Measurements from ENCODE around the gene RNF213.
"Not testable (repeated sequence)": the region's sequence is repeated elsewhere in the genome, so short reads cannot be mapped to it uniquely, and the experiment has no call there.

The RNF213 gene

DNA sequence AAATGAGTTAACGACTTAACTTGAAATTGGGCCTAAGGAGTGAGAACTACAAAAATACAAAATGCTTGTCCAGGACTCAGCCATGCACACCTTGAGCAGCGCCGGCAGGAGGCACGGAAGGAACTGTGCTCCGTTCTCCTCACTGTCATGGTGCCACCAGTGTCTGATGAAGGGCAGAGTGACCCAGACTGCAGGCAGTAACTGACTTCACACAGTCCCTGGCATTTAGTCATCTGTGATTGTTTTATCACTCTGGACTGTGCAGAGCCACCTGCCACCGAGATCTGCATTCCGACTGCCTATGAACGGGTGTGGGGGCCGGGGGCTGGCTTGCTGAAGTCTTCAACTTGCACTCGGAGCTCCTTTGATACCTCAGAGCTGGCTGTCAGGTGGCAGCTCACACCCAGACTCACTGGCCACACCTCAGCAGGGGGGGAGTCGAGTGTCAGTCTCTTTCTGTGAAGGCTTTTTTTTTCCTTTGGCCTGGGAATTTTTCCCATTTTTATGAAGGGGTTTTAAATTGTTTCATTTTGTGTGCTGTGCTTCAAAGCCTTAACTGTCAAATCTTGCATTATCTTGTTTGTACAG, 134.1 kb downstream of the RNF213 start:
- DNase-seq (ENCODE audit: low spot score), result no peak

DNA sequence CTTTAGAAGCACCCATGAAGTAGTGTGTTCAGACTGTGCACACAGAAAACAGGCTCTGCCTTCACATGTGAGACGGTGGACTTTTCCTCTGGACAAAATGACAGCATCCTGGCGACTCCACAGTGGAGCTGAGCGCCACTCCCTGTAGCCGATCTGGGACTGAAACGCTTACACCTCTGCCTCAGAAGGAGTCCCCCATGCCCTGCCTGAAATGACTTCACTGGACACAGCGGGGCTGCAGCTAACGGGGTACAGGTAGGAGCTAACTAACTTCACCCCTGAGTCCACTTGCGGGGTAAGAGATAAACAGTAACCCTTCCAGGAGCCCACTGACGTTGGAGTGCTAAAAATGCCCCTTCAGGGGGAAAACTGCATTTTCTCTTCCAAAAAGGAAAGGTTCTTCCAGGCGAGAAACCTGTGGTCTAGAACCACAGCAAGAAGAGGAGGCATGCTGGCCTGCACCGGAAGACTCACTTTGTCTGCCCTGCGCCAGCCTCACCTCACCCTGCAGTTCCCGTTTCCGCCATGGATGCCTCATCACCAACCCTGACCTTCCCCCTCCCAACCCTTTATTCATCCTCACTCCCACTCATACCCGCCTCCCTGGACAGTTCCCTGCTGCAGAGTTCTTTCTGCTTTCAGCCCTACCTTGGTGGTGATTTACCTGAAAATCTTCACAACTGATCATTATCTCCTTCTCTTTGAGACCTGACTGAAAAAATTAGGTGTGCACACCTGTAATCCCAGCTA, 134.9 kb downstream of the RNF213 start:
- no peak for DNase-seq (ENCODE audit: low spot score)

- no peak for DNase-seq (ENCODE audit: low spot score)
Observed at GRCh38 chr17:80396157-80397033, 135.7 kb downstream of the RNF213 start.

DNA sequence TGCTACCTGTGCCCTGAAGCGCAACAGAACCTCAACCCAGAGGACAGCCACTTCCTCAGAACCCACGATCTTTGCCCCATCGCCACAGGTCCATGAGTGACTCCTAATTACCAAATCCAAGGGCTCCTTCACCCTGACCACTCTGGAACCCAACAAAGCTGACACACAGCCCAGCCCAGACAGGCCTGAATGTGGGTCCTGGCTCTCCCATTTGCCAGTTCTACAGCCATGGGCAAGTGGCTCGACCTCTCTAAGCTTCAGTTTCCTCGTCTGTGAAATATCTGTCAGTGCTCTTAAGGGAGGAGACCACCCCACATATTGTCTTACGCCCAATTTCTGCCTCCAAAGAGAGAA, 136.4 kb downstream of the RNF213 start:
- no peak for DNase-seq (ENCODE audit: low spot score)

DNA sequence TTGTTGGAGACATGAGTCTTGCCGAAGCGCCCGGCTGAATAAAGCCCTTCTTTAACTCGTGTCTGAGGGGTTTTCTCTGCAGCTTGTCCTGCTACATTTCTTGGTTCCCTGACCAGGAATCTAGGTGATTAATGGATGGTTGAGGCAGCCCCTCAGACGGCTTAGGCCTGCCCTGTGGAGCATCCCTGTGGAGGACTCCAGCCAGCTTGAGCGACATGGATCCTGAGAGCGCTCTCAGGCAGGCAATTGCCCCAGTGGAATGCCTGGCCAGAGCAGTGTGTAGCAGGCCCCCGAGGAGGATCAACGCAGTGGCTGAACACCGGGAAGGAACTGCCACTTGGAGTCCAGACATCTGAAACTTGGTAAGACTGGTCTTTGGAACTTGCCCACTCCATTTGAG, 137.0 kb downstream of the RNF213 start:
- DNase-seq (ENCODE audit: low spot score), result no peak

GRCh38 chr17:80401086-80401485, 140.4 kb downstream of the RNF213 start:
- not testable (repeated sequence) for DNase-seq (ENCODE audit: low spot score)

GRCh38 chr17:80402102-80402501, 141.4 kb downstream of the RNF213 start:
- not testable (repeated sequence) for DNase-seq (ENCODE audit: low spot score)

DNA sequence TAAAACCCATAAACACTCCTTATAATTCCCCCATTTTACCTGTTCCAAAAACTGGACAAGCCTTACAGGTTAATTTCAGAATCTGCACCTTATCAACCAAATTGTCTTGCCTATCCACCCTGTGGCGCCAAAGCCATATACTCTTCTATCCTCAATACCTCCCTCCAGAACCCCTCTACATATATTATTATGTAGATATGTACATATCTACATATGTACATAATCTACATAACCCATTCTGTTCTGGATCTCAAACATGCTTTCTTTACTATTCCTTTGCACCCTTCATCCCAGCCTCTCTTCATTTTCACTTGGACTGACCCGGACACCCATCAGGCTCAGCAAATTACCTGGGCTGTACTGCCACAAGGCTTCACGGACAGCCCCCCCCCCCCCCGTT, 142.3 kb downstream of the RNF213 start:
- no peak for DNase-seq (ENCODE audit: low spot score)

- no peak for DNase-seq (ENCODE audit: low spot score)
Observed at GRCh38 chr17:80406146-80406545, 145.5 kb downstream of the RNF213 start.

DNA sequence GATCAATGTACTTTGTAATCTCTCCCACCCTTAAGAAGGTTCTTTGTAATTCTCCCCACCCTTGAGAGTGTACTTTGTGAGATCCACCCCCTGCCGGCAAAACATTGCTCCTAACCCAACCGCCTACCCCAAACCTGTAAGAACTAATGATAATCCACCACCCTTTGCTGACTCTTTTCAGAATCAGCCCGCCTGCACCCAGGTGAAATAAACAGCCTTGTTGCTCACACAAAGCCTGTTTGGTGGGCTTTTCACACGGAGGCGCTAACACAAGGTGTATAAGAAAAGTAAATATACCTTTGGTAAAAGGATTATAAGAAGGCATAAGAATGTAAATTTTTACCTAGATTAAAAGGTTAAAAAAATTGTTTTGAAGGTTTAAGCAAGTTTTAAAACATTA, 147.3 kb downstream of the RNF213 start:
- not testable (repeated sequence) for DNase-seq (ENCODE audit: low spot score)

DNA sequence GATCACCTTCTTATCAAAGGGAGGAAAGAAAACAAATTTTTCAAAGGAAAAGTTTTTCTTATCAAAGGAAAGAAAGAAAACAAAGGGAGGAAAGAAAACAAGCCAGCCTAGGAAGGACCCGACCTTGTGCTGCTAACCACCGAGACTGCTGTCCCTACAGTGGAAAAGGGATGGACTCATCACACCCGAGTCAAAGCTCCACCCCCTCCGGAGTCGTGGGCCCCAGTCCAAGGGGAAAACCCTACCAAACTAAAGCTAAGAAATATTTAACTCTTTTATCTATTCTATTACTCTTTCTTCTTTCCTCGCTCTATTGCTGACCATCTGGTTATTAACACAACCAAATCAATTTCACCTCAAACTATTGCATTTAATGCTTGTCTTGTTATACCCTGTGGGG, 148.2 kb downstream of the RNF213 start:
- DNase-seq (ENCODE audit: low spot score), result no peak

- DNase-seq (ENCODE audit: low spot score), result no peak
Observed at GRCh38 chr17:80409626-80410025, 149.0 kb downstream of the RNF213 start.

GRCh38 chr17:80410441-80411087, 149.9 kb downstream of the RNF213 start:
- not testable (repeated sequence) for DNase-seq (ENCODE audit: low spot score)

DNA sequence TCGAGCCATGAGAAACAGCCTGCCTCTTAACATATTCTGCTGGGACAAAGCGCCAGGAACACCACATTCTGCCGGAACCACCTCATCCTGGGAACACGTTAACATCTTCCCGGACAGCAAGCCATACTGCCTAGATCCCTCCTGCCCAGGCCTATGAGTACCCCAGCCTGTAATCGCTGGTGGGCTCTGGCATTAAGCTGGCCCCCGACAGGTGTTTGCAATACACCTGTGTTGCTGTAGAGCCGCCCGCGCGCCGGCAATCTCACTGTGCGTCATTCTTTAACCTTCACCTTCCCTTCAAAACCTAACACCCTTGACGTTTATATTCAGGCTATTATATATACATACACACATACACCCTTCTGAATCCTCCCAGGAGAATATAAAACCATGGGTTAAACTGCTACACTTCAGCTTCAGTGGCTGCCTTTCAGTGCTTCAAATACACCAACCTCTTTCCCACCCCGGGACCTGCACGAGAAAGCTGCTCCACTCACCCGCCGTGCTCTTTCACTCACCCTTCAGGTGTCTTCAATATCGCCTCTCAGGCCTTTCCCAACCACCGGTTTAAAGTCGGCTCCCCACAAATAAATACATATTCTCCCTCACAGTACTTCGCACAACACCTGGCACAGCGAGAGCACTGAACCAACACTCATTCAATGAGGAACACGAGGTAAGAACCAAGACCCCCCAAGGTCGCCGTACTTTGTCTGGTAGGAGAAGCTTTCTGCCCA, 153.3 kb downstream of the RNF213 start:
- no peak for DNase-seq (ENCODE audit: low spot score)

GRCh38 chr17:80414508-80414802, 153.8 kb downstream of the RNF213 start:
- DNase-seq (ENCODE audit: low spot score), result no peak

- DNase-seq (ENCODE audit: low spot score), result peak; percentile 97
Observed at GRCh38 chr17:80414803-80415625, 154.4 kb downstream of the RNF213 start, which contains the start of gene ENDOV. TSS of gene ENDOV (plus strand) at chr17:80415167. CDS start at chr17:80415195, 28 bp downstream.

- DNase-seq (ENCODE audit: low spot score), result no peak
Observed at GRCh38 chr17:80415626-80416137, 155.0 kb downstream of the RNF213 start.

DNA sequence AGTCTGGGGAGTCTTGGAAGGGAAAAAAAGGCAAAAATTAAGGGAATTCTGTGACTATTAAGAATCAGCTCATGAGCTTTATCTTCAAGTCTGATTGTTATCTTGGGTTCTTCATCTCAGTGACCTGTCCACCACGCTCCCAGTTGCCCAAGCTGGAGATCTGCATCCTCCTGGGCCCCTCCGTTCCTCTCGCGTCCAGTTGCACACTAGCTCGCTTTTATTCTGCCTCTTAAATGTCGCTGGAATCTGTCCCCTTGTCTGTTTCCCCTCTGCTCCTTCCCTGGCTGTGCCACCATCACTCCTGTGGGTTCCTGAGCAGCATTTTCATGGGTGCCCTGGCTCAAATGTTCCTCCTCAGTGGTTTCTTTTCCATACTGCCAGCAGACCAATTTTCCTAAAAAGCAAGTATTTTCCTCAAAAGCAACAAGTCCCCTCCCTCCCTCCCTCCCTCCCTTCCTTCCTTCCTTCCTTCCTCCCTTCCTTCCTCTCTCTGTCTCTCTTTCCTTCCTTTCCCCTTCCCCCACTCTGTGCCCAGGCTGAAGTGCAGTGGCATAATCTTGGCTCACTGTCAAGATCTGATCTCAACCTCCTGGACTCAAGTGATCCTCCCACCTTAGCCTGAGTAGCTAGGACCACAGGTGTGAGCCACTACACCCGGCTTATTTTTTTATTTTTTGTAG, 155.7 kb downstream of the RNF213 start:
- no peak for DNase-seq (ENCODE audit: low spot score)

GRCh38 chr17:80416940-80417293, 156.3 kb downstream of the RNF213 start:
- DNase-seq (ENCODE audit: low spot score), result no peak

DNA sequence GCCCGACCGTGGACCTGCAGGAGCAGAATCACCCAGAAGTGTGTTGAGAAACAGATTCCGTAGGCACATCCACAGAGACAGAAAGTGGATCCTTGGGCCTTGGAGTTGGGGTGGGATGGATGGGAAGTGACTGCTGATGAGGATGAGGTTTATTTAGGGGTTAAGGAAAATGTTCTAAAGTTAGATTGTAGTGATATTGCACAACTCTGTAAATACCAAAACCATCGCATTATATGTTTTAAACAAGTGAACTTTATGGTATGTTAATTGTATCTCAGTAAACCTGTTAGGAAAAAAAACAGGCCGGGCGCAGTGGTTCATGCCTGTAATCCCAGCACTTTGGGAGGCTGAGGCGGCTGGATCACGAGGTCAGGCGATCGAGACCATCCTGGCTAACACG, 157.9 kb downstream of the RNF213 start:
- DNase-seq (ENCODE audit: low spot score), result no peak
